Stimulated activated CD4-positive, alpha-beta T cell treated with anti-CD3 and anti-CD28 coated beads, Interleukin-2, amount 100 ng/mL, for 48 hours (primary cell): ENCODE results near the gene FGF13.

Experiments used
- DNase-seq, 2 donors: peaks; one replicate each; pipeline ENCODE4 v3.0.0-alpha.2; 2020

The FGF13 gene

DNA sequence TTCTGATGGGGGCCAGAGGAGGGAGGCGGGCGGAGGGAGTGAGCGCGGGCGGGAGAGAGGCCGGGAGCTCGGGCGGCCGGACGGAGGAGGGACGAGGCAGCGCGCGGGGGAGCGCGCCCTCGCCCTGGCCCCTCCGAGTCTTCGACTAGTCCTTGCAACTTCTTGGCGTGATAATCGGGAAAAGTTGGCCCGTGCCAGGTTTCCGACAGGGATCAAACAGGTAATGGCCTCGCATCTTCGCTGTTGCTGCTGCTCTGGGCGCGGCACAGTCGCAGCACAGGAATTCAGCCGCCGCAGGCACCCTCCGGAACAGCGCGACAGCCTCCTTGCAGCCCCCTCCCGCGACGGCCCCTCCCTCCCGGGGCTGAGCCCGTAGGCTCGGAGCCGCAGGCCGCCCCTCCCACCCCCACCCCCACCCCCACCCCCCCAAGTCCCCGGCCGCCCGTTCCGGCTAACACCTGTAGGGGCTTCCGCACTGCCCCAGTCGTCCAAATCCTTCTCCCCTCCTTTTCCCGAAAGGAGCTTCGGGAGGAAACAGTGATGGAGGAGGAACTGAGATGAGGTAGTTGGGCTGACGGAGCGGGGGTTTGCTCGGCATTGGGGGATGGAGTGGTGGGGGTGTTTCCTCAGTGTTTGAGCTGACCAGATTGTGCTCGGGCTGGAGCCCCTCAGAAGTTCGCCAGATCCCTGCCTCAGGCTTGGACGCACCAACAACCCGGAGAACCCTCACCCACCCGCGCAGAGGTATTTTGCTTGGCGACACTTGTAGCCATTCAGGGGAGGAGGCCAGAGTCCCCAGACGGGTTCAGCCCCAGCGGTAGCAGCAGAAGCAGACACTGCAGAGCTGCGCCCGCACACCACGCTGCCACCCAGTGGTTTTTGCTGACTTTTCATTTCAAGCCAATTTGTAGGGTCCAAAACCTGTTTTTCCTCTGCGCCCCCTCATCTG is at the start of gene FGF13:
Gene FGF13, minus strand, starts transcription at position 319 of the 949 bp plus-strand sequence. CDS start 714 bp downstream, outside the sequence.
- peak in 1 of 2 donors; percentile 1 for DNase-seq

DNA sequence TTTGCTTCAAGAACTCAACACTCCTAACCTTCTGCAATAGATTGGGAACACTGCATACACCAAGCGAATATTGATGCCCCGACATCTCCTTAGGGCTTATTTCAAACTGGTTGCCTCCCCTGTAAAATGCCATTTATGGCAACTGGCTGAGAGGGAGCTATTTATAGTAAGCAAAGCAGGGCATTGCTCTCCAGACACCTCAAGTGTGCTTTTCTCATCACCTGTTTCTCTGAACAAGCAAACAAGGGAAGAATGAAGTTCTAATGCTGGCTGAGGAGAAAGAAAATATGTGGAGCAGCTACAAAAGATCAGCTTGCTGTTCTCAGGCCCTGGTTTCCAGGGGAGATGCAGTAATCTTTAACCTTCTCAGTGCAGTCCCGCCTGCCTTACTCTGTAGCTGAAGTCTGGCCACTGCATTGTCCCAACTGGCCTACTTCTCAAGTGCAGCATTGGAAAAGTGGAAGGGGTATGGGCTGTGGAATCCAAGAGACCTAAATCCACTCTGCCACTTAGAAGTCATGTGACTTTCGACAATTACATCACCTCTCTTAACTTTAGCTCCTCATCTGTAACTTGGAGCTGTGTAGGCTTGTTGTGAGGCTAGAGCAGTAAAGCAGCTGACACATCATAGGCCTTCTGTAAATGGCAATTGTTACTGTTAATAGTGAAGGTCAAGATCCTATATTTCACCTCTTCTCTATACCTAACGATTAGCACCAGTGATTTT is 47.9 kb upstream of the FGF13 start:
- no peak for DNase-seq

DNA sequence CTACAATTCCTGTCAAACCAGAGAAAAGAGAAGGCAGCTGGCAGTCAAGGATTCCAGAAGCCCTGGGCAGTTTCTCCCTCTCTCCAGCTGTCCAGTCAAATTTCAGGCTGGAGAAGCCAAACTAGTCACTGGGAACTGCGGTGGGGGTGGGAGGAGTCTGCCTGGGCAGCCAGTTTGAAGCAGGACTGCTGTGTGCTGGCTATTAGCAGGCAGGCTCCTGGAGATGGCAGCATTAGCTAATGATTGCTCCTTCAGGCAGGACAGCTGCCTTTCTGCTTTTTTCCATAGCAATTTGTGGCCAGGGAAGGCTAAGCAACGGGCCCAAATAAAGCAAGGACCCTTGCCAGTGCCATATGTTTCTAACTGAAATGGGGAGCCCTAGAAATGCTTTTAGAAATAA is 44.7 kb upstream of the FGF13 start:
- no peak for DNase-seq

GRCh38 chrX:138754861-138755260 is 43.3 kb upstream of the FGF13 start:
- no peak for DNase-seq

GRCh38 chrX:138748480-138748879 is 37.0 kb upstream of the FGF13 start:
- no peak for DNase-seq

DNA sequence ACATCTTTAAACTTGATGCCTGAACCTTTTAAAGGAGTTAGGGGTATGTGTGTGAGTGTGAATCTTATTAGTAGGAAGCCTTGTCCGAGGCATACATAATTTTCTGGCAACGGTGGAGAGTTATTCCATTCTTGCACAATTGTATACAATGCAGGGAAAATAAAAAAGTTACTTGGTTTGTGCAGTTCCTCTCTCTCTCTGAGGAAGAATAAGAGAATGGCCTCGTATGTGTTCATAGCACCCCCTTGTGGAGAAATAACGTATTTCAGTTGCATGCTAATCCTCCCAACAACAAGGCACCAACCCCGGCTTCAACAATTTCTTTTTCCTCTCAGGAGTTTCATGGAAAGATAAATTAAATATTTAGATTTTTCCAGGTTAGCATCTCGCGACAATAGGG is 33.7 kb upstream of the FGF13 start:
- peak; percentile 5 to 13 for DNase-seq

GRCh38 chrX:138742217-138742616 is 30.7 kb upstream of the FGF13 start:
- DNase-seq: no peak

GRCh38 chrX:138740341-138740740 is 28.8 kb upstream of the FGF13 start:
- DNase-seq: no peak

DNA sequence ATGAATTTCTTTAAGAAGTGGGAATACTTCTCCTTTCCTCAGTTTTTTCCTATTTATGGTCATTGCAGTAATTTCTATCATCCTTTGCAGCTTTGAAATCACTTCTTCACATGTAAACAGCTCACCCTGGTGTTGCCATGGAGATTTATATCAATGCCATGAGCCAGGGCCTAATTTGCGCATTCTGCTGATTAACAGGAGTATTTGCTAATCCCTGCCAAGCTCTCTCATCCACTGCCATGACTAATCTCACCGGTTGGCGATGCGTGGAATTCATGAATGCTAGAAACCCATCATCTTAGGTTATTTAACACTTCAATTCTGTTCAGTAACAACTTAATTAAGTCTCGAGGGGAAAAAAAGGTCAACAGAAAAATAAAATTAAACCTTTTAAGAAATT is 11.8 kb upstream of the FGF13 start:
- DNase-seq: no peak

GRCh38 chrX:138719396-138719795 is 7.9 kb upstream of the FGF13 start:
- DNase-seq: no peak

GRCh38 chrX:138718941-138719340 is 7.4 kb upstream of the FGF13 start:
- DNase-seq: no peak

DNA sequence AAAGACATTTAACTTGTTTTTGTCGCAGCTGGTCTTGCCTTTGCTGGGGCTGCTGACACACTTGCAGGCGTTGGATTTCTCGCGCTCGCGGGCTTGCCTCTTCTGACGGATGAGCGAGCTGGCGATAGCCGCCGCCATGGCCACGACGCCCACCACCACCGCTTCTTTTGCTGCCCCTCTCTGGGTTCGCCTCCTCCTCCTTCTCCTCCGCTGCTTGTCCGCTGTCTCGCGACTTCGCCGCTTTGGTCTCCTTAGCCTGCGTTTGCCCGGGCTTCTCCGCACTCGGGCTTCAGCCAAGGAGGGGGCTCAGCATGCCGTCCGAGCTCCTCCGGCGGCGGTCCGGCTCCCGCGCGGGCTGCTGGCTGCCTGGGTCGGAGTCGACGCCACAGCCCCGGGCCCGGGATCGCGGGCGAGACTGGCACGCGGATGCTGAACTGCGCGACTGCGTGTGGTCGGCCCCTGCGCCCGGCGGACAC is 613 bp downstream of the FGF13 start:
- no peak for DNase-seq

DNA sequence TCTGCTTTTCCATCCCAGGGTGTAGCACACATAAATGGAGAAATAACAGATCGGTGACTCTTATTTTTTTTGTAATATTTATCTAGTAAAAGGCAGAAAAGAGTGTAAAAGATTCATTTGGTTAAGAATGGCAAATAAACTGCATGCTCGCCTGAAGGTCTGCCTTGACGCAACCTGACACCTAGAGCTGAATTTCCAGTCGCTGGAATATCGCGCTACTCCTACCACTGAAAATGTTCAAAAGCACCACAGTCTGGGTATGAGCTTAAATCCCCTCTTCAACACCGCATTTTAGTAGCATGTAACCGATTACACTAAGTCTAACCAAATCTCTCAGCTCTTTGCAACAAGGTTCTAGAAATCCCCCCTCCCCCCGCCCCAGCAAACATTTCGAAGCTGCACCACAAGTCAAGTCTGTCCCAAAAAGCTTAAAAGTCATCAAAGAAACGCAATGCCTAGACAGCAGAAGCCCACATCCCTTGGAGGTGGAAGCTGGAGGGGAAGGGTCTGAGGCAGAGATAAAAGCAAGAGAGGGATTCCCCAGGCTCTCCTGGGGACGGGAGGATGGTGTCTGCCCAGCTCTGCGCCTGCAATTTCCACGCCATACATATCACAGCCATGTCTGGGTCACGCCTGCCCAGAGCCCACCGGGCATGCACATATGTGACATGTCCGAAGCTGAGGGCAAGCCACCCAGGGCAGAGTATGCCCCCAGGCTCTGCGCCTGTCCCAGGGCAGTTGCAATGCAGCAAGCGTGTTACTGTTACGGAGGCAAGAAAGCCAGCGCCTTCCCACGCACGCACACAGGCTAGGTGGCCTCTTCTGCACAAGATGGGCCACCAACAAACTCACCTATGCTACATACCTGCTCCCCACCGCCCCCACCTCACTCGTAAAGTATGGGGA is 1.4 kb downstream of the FGF13 start:
- no peak for DNase-seq

- DNase-seq: no peak
Observed at GRCh38 chrX:138708268-138708667, 3.2 kb downstream of the FGF13 start.

DNA sequence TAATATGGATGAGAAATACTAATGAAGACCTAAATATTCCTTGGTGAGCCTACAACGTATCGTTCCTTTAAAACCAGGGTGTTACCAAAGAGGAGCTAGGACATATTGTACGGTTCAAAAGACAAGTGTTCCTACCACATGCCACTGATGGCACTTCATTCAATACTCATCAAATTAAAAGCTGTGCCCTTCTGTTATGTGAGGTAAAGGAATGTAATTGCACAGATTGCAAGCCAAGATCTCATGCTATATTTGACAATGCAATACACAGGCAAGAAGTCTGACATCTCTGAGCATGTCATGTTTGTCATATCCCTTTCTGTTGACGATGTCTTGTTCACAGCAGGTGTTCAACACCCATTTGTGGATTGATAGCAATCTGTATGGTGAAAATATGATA is 6.9 kb downstream of the FGF13 start:
- DNase-seq: no peak

DNA sequence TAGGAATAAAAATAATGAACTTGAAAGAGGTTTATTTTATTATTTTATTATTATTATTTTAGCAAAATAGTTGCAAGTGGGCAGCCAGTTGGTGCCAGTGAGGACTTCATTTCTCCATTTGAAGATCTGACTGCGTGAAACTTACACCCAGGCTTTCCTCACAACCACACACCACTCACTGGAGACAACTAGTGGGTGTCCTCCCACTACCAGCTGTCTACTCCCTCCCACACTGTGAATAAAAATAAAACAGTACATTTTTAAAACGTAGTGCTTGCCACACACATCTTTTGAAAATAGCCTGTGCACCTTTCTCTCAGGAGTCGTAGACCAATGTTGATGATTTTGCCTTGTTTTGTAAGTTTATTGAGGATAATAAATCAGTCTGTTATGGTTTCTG is 7.4 kb downstream of the FGF13 start:
- DNase-seq: no peak

- DNase-seq: no peak
Observed at GRCh38 chrX:138692591-138692990, 18.9 kb downstream of the FGF13 start.

- no peak for DNase-seq
Observed at GRCh38 chrX:138691186-138691585, 20.3 kb downstream of the FGF13 start.

DNA sequence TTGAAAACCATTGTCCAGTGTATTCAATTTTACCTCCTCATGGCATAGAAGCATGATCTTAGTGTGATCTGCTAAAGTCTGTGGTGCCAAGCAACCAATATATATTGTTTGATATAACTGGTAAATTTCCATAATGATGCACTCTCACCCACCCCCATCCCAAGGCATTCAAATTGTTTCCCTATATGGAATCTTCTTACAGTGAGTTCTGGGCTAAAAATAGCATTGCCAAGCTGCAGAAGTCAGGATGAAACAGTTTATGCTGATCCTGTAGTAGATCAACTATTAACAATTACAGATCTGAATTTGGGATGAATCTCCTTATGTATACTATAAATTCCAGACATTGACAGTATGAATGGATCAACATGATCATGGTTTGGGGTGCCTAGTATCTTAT is 20.9 kb downstream of the FGF13 start:
- DNase-seq: no peak

DNA sequence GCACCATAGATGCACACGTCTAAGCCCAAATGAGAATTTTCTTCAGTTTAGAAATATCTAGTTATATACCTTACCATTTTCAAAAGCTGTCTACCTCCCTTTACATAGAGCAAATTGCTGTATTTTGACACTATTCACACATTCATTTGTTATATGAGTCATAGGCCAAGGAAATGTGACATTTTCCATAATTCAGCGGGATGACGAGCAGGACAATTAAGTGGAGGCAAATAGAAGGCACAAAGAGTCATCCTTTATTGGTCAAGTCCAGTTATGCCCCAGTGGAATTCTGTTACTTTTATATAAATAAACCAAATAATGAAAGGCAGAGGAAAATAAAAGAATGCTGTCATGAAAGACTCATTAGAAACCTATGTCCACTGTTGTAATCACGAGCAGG is 27.9 kb downstream of the FGF13 start:
- DNase-seq: no peak

DNA sequence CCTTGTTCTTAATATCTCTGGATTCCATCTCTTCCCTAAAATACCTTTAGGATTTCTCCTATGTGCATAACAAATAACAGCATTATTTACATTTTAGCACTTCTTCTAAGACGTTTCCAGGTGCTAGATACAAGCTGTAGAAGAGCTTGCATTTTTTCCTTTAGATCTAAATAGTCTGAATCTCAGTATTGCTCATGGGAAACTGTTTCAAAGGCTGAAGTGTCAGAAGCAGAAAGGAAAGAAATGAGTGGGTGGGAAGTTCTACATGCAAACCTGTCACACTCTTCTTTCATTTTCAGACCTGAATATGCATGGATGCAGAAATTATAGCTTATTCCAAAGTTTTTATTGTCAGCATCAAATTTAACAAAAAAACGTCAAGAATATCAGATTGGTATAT is 41.8 kb downstream of the FGF13 start:
- no peak for DNase-seq

GRCh38 chrX:138664466-138664865 is 47.1 kb downstream of the FGF13 start:
- no peak for DNase-seq

DNA sequence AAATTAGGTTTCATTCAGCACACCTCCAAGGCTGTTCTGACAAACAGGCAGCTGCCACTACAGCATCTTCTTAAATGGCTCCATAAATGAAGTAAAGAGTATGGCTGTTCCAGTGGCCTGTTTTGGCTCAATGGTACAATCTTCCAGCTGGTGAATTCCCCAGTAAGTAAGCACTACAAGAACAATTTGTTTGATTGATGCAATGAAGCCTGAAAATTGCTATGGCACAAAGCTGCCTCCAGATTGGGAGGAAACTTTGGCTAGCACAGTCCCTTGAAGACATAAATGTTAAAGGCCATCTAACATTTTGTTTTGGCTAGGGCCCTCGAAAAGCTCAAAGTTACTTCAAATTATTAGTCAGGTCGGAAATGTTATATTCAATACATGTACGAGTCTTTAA is 47.5 kb downstream of the FGF13 start:
- no peak for DNase-seq
